Subcutaneous adipose tissue (tissue), 4 donors: ENCODE data around the gene PIP5K1C. TPM values are rescaled to one million over a fixed set of nuclear protein-coding genes. Genes with fewer than 3 reads are reported as not detected.

Source experiments
- total RNA-seq, 4 donors: library from RNA; depleted of rRNA; stranded (reverse); fragments of >200 nt; gene quantifications; one replicate each; pipeline ENCODE4 v1.1.0, GENCODE V29; 2016
- TF ChIP-seq, protein P1 (sequence below): fragments of 450-650 bp; IDR thresholded peaks from one replicate; pipeline ENCODE4 v1.5.1; 2016; ENCODE audit warnings: low read depth, mild to moderate bottlenecking, control low read depth, antibody characterized with exemption, moderate library complexity

PIP5K1C gene
- total RNA-seq, 4 donors from 2014 or later = 10.1 to 25.4 (median 13.7) TPM

DNA sequence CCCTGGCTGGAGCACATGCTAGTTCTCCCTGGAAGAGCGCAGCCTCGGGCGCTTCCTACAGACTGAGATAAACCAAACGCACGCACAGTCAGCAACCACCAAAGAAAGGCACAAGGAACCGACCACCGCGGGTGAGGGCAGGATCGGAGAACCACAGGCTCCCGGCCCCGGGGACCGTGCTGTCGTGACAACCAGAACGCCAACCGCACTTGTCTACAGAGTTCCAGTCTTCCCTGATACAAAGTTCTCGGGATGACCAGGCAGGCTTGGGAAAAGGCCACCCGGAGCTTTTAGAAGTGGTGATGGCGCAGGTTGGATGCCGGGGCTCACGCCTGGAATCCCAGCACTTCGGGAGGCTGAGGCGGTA is 40.5 kb downstream of the PIP5K1C start:
- TF ChIP-seq, protein P1, sequence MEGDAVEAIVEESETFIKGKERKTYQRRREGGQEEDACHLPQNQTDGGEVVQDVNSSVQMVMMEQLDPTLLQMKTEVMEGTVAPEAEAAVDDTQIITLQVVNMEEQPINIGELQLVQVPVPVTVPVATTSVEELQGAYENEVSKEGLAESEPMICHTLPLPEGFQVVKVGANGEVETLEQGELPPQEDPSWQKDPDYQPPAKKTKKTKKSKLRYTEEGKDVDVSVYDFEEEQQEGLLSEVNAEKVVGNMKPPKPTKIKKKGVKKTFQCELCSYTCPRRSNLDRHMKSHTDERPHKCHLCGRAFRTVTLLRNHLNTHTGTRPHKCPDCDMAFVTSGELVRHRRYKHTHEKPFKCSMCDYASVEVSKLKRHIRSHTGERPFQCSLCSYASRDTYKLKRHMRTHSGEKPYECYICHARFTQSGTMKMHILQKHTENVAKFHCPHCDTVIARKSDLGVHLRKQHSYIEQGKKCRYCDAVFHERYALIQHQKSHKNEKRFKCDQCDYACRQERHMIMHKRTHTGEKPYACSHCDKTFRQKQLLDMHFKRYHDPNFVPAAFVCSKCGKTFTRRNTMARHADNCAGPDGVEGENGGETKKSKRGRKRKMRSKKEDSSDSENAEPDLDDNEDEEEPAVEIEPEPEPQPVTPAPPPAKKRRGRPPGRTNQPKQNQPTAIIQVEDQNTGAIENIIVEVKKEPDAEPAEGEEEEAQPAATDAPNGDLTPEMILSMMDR = no peak

DNA sequence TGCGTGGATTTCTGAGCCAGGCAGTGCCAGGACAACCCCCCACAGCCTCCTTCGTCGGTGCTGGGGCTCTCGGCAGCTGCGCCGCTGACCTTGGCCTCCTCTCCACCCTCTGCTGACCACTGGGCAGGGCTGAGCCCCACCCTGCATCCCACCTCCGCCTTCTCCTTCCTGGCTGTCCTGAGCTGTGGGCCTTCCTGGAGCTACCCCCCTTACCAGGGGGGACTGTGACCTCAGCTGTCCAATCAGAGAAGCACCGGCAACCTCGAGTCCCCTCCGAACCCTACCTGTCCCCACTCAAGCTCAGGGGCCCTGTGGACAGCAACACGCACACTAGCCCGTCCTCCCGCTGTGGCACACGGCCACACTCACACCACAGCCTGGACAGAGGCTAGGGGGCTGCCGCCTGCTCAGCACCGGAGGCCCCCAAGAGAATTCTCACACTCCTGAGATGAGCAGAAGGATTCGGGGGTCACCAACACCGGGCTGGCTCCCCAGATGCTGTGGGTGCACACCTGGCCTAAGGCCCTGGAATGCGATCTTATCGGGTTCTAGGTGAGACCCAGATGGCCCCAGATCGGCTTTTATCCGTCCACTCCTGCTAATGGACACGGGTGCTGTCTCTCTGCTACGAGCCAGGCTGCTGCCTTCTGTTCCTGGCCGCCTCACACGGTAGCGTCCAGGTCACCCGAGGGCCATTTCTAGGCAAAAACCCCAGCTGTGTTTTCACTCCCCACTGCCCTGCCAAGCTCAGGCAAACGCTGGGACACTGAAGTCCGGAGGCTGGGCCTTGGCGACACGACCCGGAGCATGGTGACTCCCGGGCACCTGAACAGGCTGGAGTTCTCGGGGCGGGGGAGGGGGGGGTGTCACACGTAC is 41.2 kb downstream of the PIP5K1C start:
- TF ChIP-seq, protein P1 = no peak

DNA sequence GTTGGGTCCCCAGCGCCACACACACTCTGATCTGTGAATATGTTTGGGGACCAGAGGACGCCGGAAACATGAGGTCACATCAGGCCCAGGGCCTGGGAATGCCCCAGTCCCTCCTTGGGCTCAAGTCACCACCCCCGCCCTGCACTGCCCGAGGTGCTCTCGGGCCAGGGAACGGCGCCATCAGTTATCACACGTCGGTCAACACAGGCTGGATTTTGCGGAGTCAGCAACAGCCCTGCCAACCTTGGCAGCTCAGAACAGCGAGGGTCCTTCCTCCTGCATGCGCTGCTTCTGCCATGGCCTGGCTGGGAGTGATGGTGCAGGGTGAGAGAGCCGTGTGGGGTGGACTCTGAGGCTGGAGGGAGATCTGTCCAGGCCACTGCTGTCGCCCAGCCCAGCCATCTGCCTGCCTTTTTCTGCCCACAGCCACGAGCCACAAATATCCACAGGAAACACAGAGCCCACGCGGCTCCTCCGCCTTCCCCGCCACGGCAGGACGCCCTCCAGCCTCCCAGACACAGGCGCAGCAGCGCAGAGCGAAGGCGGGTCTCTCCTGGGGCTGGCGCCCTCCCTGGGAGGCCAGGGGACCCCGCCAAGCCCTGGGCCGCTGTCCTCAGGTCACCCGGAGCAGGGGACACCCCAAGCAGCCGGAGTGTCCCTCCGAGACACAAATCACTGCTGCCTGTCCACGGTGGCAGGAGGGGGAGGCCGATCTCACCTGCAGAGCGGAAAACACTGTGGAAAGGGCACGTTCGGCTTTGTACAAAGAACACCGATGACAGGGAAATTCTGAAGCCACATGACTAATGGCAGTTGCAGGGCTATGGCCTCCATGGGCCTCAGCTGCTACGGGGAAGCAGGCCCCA is 42.0 kb downstream of the PIP5K1C start:
- TF ChIP-seq, protein P1 = no peak

DNA sequence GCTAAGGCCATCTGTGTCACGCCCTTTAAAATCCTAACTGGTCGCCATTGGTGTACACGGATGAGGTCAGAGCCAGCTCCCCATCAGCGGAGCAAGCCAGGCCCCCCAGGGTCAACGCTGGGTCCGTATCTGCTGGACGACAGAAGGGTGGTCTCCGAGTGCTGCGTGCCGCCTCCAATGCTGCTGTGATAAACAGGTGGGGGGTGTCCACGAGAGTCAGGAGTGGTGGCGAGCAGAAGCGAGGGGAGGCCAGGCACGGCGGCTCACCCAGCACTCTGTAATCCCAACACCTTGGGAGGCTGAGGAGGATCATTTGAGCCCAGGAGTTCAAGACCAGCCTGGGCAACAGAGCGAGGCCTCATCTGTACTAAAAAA is 42.9 kb downstream of the PIP5K1C start:
- TF ChIP-seq, protein P1 = no peak

DNA sequence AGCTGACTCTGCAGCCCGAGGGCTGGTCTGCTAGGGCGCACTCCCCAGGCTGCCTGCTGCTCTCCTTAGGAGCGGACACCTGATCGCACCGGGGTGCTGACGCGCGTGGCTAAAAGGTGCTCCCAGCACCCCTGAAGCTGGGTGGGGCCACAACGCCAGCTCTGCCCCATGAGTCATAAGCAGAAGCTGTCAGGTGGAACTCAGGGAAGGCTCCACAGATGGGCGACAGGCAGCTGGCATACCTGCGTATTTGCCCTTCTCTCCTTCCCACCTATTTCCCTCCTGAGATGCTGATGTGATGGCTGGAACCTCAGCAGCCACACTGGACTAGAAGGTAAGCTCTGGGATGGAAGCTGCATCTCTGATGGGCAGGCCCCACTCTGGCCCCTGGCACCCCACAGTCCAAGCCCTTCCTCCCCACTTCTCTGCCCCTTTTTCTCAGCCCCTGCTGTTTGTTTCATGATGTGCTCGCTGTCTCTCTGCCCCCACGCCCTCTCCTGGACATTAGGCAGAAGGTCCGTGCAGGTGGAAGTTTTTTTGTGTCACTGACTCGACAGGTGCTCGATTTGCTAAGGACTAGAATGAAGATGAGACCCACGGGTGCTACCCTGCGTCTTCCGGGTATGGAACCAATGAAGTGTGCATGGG is 43.4 kb downstream of the PIP5K1C start:
- TF ChIP-seq, protein P1 = no peak

DNA sequence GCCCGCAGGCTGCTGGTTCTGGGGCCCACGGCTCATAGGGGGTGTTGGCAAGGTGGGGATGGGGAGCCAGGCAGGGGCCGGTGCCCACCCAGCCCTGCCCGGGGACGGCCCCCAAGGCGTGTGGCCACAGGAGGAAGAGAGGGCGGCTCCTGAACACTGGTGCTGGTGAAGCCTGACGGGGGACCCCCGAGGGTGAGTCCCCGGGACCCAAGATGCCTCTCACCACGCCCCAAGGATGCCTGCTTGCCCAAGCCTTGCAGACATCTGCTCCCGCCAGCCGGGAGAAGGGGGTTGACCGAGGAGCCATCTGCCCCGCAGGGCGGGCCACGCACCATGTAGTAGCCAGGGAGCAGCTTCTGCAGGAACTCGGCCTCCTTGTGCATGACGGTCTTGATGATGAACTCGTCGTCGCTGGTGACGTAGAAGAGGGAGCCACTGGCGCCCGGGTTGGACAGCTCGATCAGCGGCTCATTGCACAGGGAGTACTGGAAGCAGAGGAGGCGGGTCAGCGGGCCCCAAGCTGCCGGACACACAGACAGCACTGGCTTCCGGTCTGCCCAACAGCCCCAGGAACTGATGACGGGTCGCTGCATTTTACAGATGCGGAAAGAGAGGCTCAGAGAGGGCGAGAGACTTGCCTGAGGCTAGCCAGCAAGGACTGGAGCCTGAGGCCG is 44.1 kb downstream of the PIP5K1C start:
- TF ChIP-seq, protein P1 = no peak
